ENCODE results near the gene CBLN3. TPM values are rescaled to one million over a fixed set of nuclear protein-coding genes. Genes with fewer than 3 reads are reported as not detected.
A peak's percentile ranks its signal among the peaks of the same experiment; 100 is the strongest.

Gene CBLN3
- total RNA-seq, 4 donors from 2014 or later, result 0.16 to 0.36 (median 0.24) TPM; not detected in 1

DNA sequence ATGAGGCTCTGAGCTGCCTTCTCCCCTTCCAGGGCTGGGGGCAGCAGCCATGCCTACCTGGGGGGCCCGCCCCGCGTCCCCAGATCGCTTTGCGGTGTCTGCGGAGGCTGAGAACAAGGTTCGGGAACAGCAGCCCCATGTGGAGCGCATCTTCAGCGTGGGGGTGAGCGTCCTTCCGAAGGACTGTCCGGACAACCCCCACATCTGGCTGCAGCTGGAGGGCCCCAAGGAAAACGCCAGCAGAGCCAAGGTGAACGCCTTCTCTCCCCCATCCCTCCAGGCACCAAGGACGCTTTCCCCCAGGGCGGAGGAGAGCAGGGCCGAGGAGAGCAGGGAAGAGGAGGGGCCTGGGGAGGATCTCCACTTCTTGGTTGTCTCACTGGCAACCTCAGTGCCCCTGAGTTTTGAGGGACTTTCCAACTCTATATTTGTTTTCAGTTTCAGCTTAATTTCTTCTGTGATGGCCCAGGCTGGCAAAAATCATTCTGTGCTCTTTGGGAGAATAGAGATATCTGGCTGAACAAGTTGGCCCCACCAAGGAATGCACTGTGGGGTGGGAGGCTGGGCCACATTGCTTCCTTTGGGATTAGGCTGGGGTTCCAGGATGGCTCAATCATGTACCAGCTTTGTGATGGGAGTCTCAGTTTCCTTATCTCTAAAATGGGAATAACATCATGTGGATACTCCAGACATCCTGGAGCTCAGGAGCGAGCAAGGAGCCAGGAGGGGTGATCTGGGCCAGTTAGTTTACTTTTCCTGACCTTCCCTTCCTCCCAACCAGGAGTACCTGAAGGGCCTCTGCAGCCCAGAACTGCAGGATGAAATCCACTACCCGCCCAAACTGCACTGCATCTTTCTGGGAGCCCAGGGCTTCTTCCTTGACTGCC lies 1.5 kb upstream of the CBLN3 start:
- no peak for DNase-seq
- no peak for ATAC-seq
- Histone ChIP-seq H3K4me3 (peak overlapping the region; percentile 61 to 81 (median 69)), H3K27me3 (no peaks in the 10 kb centered on the region), H3K4me1 (peaks cover 14 to 22% of the 10 kb centered on the region in 2 donors), H3K27ac (peak overlapping the region; percentile 85 to 90 (median 86)), H3K36me3 (peaks cover 0 to 23% of the 10 kb centered on the region in 2 donors), H3K9me3 (no peaks in the 10 kb centered on the region)
- in situ Hi-C loops (cut with MboI; ENCODE audit: low sequenced_read_pairs in 4 of 4), result loop anchor here (5.0 to 25.0 kb wide), 6 partner anchors 64 to 1119 kb away; partner anchors contain the start of genes GMPR2 (in 3 of the 4), NEDD8 (in 3 of the 4), ADCY4 (in 1 of the 4) and BCL2L2 (in 1 of the 4)
- TF ChIP-seq POLR2A (IDR thresholded peaks at IDR 0.05), result no peak
- TF ChIP-seq, protein P1, sequence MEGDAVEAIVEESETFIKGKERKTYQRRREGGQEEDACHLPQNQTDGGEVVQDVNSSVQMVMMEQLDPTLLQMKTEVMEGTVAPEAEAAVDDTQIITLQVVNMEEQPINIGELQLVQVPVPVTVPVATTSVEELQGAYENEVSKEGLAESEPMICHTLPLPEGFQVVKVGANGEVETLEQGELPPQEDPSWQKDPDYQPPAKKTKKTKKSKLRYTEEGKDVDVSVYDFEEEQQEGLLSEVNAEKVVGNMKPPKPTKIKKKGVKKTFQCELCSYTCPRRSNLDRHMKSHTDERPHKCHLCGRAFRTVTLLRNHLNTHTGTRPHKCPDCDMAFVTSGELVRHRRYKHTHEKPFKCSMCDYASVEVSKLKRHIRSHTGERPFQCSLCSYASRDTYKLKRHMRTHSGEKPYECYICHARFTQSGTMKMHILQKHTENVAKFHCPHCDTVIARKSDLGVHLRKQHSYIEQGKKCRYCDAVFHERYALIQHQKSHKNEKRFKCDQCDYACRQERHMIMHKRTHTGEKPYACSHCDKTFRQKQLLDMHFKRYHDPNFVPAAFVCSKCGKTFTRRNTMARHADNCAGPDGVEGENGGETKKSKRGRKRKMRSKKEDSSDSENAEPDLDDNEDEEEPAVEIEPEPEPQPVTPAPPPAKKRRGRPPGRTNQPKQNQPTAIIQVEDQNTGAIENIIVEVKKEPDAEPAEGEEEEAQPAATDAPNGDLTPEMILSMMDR (IDR thresholded peaks at IDR 0.05 in 4 of 5, conservative IDR thresholded peaks at IDR 0.05 in 1 of 5), result no peak
- intact Hi-C loops (cut with DNase I; ENCODE audit: low total_unique reads), result loop anchor here (1.0 to 10.0 kb wide), 4 partner anchors 64 to 876 kb away; partner anchors contain the start of genes THTPA, TINF2 and ZFHX2

DNA sequence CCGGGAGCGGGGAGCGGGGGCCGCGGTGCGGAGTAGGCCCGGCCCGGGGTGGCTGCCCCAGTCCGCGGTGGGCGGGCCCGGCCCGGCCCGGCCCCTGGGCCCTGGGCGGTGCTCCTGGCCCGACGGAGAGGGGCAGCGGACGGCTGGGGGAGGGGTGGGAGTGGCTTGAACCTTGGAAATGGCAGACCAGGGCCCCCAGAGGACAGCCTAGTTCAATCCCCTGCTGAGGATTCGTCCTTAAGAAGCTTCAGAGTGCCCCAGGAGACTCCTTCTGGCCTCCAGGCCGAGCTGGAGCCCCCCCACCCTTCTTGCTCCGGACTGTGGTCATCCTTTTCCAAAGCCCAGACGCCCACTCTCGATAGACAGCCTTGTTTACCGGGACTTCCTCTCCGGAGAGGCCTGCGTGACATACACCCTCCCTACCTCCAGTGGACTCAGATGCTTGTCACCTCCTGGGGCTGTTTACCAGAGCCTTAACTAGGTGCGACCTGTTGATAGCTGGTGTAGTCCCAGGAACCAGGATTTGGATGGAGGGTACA lies 744 bp upstream of the CBLN3 start:
- H3K4me3 ChIP-seq, result peak overlapping the region; percentile 61 to 81 (median 69)
- TF ChIP-seq POLR2A (IDR thresholded peaks at IDR 0.05), result no peak
- H3K9me3 ChIP-seq, result no peaks in the 10 kb centered on the region
- peaks cover 17 to 22% of the 10 kb centered on the region in 2 donors for H3K4me1 ChIP-seq
- DNase-seq, result peak; percentile 42 to 57
- in situ Hi-C loops (cut with MboI; ENCODE audit: low sequenced_read_pairs in 4 of 4) (loop anchor here (5.0 to 25.0 kb wide), 6 partner anchors 63 to 1118 kb away; partner anchors contain the start of genes GMPR2 (in 3 of the 4), NEDD8 (in 3 of the 4), ADCY4 (in 1 of the 4) and BCL2L2 (in 1 of the 4)), intact Hi-C loops (cut with DNase I; ENCODE audit: low total_unique reads) (loop anchor here (2.0 to 10.0 kb wide), 3 partner anchors 63 to 875 kb away; partner anchors contain the start of genes THTPA, TINF2 and ZFHX2)
- peaks cover 0 to 22% of the 10 kb centered on the region in 2 donors for H3K36me3 ChIP-seq
- no peaks in the 10 kb centered on the region for H3K27me3 ChIP-seq
- peak overlapping the region; percentile 85 to 90 (median 86) for H3K27ac ChIP-seq
- peak; percentile 76 to 82 for ATAC-seq

DNA sequence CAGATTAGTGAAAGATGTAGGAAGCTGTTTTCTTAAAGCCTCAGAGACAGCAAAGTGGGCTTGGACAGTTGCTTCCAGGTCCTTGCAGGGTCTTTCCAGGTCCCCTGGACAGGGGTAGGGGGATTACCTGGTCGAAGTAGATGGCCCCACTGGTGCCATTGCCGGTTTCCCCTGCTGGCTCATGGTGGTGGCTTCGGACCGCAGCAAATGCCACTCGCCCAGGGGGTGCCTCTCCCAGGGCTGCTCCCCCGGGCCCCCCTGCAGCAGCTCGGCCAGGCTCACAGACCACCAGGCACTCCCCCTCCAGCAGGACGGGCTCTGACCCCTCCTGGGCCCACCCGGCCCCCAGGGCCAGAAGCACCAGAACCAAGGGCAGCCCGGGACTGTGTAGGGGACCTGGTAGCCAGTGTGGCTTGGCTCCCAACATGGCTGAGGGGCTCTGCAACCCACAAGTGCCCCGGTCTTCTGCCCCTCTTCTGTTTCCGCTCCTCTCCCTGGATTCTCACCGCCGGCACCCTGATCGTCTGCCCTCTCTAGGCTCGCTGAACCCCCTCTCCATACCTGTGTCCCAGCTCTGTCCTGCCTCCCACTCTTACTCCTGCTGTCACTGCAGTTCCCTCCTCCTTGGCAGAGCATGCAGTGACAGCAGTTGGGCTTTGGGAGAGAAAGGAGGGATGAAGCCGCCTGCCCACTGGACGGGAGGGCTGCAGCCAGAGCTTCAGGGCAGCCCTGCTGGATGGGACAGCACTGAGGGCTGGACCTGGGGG lies 657 bp downstream of the CBLN3 start:
- Histone ChIP-seq H3K4me1 (peaks cover 18 to 22% of the 10 kb centered on the region in 2 donors), H3K27ac (peak overlapping the region; percentile 85 to 90 (median 86)), H3K36me3 (peaks cover 0 to 17% of the 10 kb centered on the region in 2 donors), H3K27me3 (no peaks in the 10 kb centered on the region), H3K4me3 (peak overlapping the region; percentile 61 to 81 (median 69)), H3K9me3 (no peaks in the 10 kb centered on the region)
- no peak for DNase-seq
- TF ChIP-seq, protein P1 (IDR thresholded peaks at IDR 0.05 in 4 of 5, conservative IDR thresholded peaks at IDR 0.05 in 1 of 5), result no peak
- TF ChIP-seq POLR2A (IDR thresholded peaks at IDR 0.05), result no peak
- ATAC-seq, result no peak
- in situ Hi-C loops (cut with MboI; ENCODE audit: low sequenced_read_pairs in 4 of 4), result loop anchor here in 2 of 4 donors (25.0 kb wide), 2 partner anchors 192 to 1117 kb away; partner anchors contain the start of genes BCL2L2 (in 1 of the 2), GMPR2 (in 1 of the 2), NEDD8 (in 1 of the 2) and PABPN1 (in 1 of the 2)
- intact Hi-C loops (cut with DNase I; ENCODE audit: low total_unique reads), result loop anchor here (2.0 kb wide), 1 partner anchor 14 kb away; the partner anchor contains the start of gene SDR39U1

DNA sequence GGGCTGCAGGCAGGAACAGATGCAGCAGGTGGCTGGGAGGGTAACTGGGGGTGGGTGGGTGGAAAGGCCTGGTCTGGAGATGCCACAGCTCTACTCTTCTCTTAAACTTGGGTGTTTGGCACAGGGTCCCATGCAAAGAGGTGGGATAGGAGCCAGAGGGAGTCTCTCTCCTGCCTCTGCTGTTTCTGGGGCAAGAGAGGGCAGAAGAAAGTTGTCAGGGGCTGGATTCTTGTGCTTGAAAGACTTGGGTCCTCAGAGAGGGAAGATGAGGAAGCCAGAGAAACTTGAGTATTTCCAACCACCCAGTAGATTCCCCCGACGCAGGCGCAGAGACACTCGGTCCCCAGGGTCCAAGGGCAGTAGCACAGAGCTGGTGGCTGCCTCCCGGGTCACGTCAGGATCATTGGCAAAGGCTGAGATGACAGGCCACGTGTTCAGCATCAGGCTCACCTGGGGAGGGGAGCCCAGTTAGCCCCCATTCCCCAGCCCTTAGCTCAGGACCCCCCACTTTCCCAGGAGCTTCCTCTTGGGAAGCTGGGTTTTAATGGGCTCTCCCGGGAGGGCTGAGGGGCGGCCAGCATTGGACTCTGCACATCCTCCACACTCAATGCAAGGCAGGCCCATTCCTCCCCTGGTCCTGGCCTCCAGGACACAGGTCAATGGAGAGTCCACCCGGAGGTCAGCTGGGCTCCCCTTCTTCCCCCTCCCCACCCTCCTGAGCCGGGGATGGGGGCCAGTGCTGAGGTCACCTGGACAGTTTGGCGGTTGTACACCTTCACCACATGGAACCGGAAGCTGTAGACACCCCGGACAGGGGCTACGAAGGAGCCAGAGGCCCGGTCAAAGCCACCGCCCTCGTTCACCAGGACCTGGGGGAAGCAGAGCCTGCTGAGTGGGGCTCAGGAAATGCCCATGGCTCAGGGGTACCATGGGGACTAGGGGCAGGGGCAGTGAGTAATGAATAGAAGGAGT lies 1.6 kb downstream of the CBLN3 start:
- in situ Hi-C loops (cut with MboI; ENCODE audit: low sequenced_read_pairs in 4 of 4), result loop anchor here in 2 of 4 donors (25.0 kb wide), 2 partner anchors 191 to 1116 kb away; partner anchors contain the start of genes BCL2L2 (in 1 of the 2), GMPR2 (in 1 of the 2), NEDD8 (in 1 of the 2) and PABPN1 (in 1 of the 2)
- intact Hi-C loops (cut with DNase I; ENCODE audit: low total_unique reads), result loop anchor here (2.0 kb wide), 1 partner anchor 15 kb away; the partner anchor contains the start of gene SDR39U1
- Histone ChIP-seq H3K27ac (no peak overlapping the region), H3K4me1 (peaks cover 18 to 22% of the 10 kb centered on the region in 2 donors), H3K27me3 (no peaks in the 10 kb centered on the region), H3K9me3 (no peaks in the 10 kb centered on the region), H3K36me3 (peaks cover 0 to 7% of the 10 kb centered on the region in 2 donors), H3K4me3 (no peak overlapping the region)
- DNase-seq (no peak), ATAC-seq (no peak)
- TF ChIP-seq, protein P1 (IDR thresholded peaks at IDR 0.05 in 4 of 5, conservative IDR thresholded peaks at IDR 0.05 in 1 of 5), result no peak
- no peak for TF ChIP-seq POLR2A (IDR thresholded peaks at IDR 0.05)

Measured in gastrocnemius medialis (tissue), 4 donors.